H9 (cell line): Measurements from ENCODE around the gene C11orf24. TPM values are rescaled to one million over a fixed set of nuclear protein-coding genes. Genes with fewer than 3 reads are reported as not detected.

Experiments used
- DNase-seq: peaks from one replicate; pipeline ENCODE4 v3.0.0-alpha.2; 2017
- H2AFZ ChIP-seq: one replicate; pipeline ENCODE4 v1.6.1; 2013; ENCODE audit warnings: mild to moderate bottlenecking, low read length, control low read depth, moderate library complexity
- H2AK5ac ChIP-seq: 2 replicates; pipeline ENCODE4 v1.6.1; 2013; ENCODE audit warnings: low read length, control low read depth, mixed read lengths; ENCODE audit not compliant: insufficient read length
- H2BK120ac ChIP-seq: one replicate; pipeline ENCODE4 v1.6.1; 2013; ENCODE audit warnings: low read depth, mild to moderate bottlenecking, low read length, control low read depth, inconsistent platforms; ENCODE audit not compliant: poor library complexity, severe bottlenecking
- H2BK12ac ChIP-seq: 2 replicates; pipeline ENCODE4 v1.6.1; 2013; ENCODE audit warnings: low read length, control low read depth, mixed read lengths, low read depth; ENCODE audit not compliant: insufficient read length
- H2BK15ac ChIP-seq: 2 replicates; pipeline ENCODE4 v1.6.1; 2013; ENCODE audit warnings: low read depth, low read length, control low read depth
- H2BK20ac ChIP-seq: one replicate; pipeline ENCODE4 v1.6.1; 2013; ENCODE audit warnings: low read depth, mild to moderate bottlenecking, low read length, control low read depth, inconsistent platforms; ENCODE audit not compliant: poor library complexity, severe bottlenecking
- H2BK5ac ChIP-seq: 2 replicates; pipeline ENCODE4 v1.6.1; 2013; ENCODE audit warnings: low read length, control low read depth, mixed read lengths; ENCODE audit not compliant: insufficient read length
- H3K14ac ChIP-seq: 2 replicates; pipeline ENCODE4 v1.6.1; 2013; ENCODE audit warnings: low read length, control low read depth; ENCODE audit not compliant: insufficient read depth
- H3K18ac ChIP-seq: 2 replicates; pipeline ENCODE4 v1.6.1; 2013; ENCODE audit warnings: low read depth, mild to moderate bottlenecking, mixed read lengths, low read length, control low read depth; ENCODE audit not compliant: insufficient read length
- H3K23ac ChIP-seq: 2 replicates; pipeline ENCODE4 v1.6.1; 2013; ENCODE audit warnings: low read length, control low read depth, mixed read lengths, low read depth; ENCODE audit not compliant: insufficient read length
- H3K23me2 ChIP-seq: 2 replicates; pipeline ENCODE4 v1.6.1; 2013; ENCODE audit warnings: low read depth, mild to moderate bottlenecking, mixed read lengths, low read length, control low read depth; ENCODE audit not compliant: insufficient read length, poor library complexity, severe bottlenecking
- H3K27ac ChIP-seq: 2 replicates; pipeline ENCODE4 v1.5.1; 2013; ENCODE audit warnings: low read length, control low read depth, mixed read lengths, low read depth; ENCODE audit not compliant: insufficient read length
- H3K27me3 ChIP-seq: 2 replicates; pipeline ENCODE4 v1.6.1; 2013; ENCODE audit warnings: low read length, control low read depth, inconsistent platforms; ENCODE audit not compliant: insufficient read depth
- H3K4ac ChIP-seq: 2 replicates; pipeline ENCODE4 v1.6.1; 2013; ENCODE audit warnings: low read depth, mild to moderate bottlenecking, control low read depth, inconsistent platforms, low read length, moderate library complexity
- H3K4me1 ChIP-seq: 2 replicates; pipeline ENCODE4 v1.6.1; 2013; ENCODE audit warnings: low read length, control low read depth, inconsistent platforms; ENCODE audit not compliant: insufficient read depth
- H3K4me2 ChIP-seq: 2 replicates; pipeline ENCODE4 v1.6.1; 2013; ENCODE audit warnings: low read length, control low read depth, mixed read lengths; ENCODE audit not compliant: insufficient read length, insufficient read depth
- H3K56ac ChIP-seq: 2 replicates; pipeline ENCODE4 v1.6.1; 2013; ENCODE audit warnings: low read depth, mild to moderate bottlenecking, mixed read lengths, low read length, control low read depth; ENCODE audit not compliant: insufficient read length
- H3K79me1 ChIP-seq: 2 replicates; pipeline ENCODE4 v1.6.1; 2013; ENCODE audit warnings: low read depth, mild to moderate bottlenecking, moderate library complexity, low read length, control low read depth, inconsistent platforms; ENCODE audit not compliant: insufficient read depth, poor library complexity, severe bottlenecking
- H3K79me2 ChIP-seq: 2 replicates; pipeline ENCODE4 v1.6.1; 2013; ENCODE audit warnings: low read length, control low read depth, inconsistent platforms; ENCODE audit not compliant: insufficient read depth
- H3K9ac ChIP-seq: 2 replicates; pipeline ENCODE4 v1.6.1; 2013; ENCODE audit warnings: low read length, control low read depth, mixed read lengths; ENCODE audit not compliant: insufficient read length; ENCODE audit errors: extremely low read depth
- H3K9me3 ChIP-seq: one replicate; pipeline ENCODE4 v1.6.1; 2013; ENCODE audit warnings: low read depth, low read length, inconsistent platforms; ENCODE audit not compliant: control insufficient read depth
- H3T11ph ChIP-seq: one replicate; pipeline ENCODE4 v1.6.1; 2013; ENCODE audit warnings: mild to moderate bottlenecking, low read length, control low read depth, inconsistent platforms
- H4K20me1 ChIP-seq: one replicate; pipeline ENCODE4 v1.6.1; 2013; ENCODE audit not compliant: control insufficient read depth, insufficient read length, insufficient read depth
- H4K5ac ChIP-seq: 2 replicates; pipeline ENCODE4 v1.6.1; 2013; ENCODE audit warnings: low read depth, mild to moderate bottlenecking, mixed read lengths, low read length, control low read depth; ENCODE audit not compliant: insufficient read length
- H4K8ac ChIP-seq: replicated peaks from 2 replicates; pipeline ENCODE4 v1.6.1; 2013; ENCODE audit warnings: low read length, control low read depth, mixed read lengths, low read depth; ENCODE audit not compliant: insufficient read length
- H4K91ac ChIP-seq: 2 replicates; pipeline ENCODE4 v1.6.1; 2013; ENCODE audit warnings: low read depth, mild to moderate bottlenecking, moderate library complexity, mixed read lengths, low read length, control low read depth; ENCODE audit not compliant: insufficient read length
- H3K27ac Mint-ChIP-seq, 3 experiments: 2 replicates in 2 of 3; 3 replicates in 1 of 3; pipeline ENCODE4 v1.8.0; 2020 to 2021; ENCODE audit warnings: mixed read lengths in 3 of 3, mild to moderate bottlenecking in 1 of 3, moderate library complexity in 1 of 3
- H3K27me3 Mint-ChIP-seq: 2 replicates; pipeline ENCODE4 v1.8.0; 2021; ENCODE audit warnings: low read depth, mild to moderate bottlenecking, moderate library complexity, mixed read lengths
- H3K36me3 Mint-ChIP-seq, 3 experiments: 2 replicates in 2 of 3; 3 replicates in 1 of 3; pipeline ENCODE4 v1.8.0; 2020 to 2021; ENCODE audit warnings: low read depth in 3 of 3, mixed read lengths in 3 of 3; ENCODE audit not compliant: insufficient read depth in 1 of 3
- H3K4me1 Mint-ChIP-seq, 2 experiments: 2 replicates each; pipeline ENCODE4 v1.8.0; 2020; ENCODE audit warnings: mixed read lengths in 2 of 2
- H3K4me3 Mint-ChIP-seq, 2 experiments: 2 replicates in 1 of 2; 3 replicates in 1 of 2; pipeline ENCODE4 v1.8.0; 2020 to 2021; ENCODE audit warnings: mild to moderate bottlenecking in 2 of 2, mixed read lengths in 2 of 2, moderate library complexity in 1 of 2
- H3K9me3 Mint-ChIP-seq, 2 experiments: 2 replicates in 1 of 2; 3 replicates in 1 of 2; pipeline ENCODE4 v1.8.0; 2020; ENCODE audit warnings: mild to moderate bottlenecking in 2 of 2, mixed read lengths in 2 of 2, moderate library complexity in 1 of 2
- WGBS: extraction: QIAGEN DNeasy Blood & Tissue Kit; methylation state at CpG from one replicate; pipeline ENCODE4 v1.1.7; 2013; ENCODE audit warnings: missing lambda C conversion rate, low lambda C conversion rate, mixed read lengths; ENCODE audit not compliant: insufficient read length; ENCODE audit errors: extremely low coverage; 5-methylcytosine and 5-hydroxymethylcytosine counted together
- total RNA-seq: library from RNA; stranded (reverse); gene quantifications from 2 replicates; pipeline ENCODE4 v1.2.1, GENCODE V29; 2021
- TF ChIP-seq, protein P1 (sequence below): fragments of 200-600 bp; sonication (generic); conservative IDR thresholded peaks from 3 replicates; pipeline ENCODE4 v1.8.0; 2021; ENCODE audit warnings: antibody characterized with exemption, mild to moderate bottlenecking

C11orf24 gene
- total RNA-seq, 1 experiment from 2014 or later, result 46.8 TPM

DNA sequence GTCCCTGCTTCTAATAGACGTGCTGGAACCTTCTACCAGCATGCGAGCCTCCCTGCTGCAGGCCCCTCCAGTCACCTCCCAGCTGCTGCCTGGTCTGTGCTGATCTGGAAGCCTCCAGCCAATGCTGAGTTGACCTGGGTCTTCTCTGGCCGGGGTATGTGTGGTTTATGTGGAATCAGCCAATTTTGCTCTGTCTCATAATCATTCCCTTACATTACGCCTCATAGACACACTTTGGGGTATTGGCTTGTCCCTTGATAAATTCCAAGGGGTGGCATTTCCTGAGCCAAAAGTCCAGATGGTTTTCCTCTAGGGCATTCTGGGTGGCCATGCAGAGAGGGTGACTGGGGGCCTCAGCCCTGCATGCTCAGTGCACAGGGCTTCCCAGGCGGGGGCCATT lies 50.4 kb downstream of the C11orf24 start:
- Mint-ChIP-seq H3K36me3 (no peaks in the 10 kb centered on the region), H3K4me3 (no peak overlapping the region; a peak in 1 of 5 replicates), H3K4me1 (no peaks in the 10 kb centered on the region), H3K27me3 (peaks cover 14% of the 10 kb centered on the region), H3K27ac (no peak overlapping the region; a peak in 1 of 7 replicates), H3K9me3 (peaks cover 4 to 5% of the 10 kb centered on the region in 2 experiments; a peak in 3 of 5 replicates)
- no peak for DNase-seq
- no peak overlapping the region for H3K4me2 ChIP-seq
- no peak overlapping the region for H3K4ac ChIP-seq
- H2AK5ac ChIP-seq, result no peak overlapping the region
- H3K14ac ChIP-seq, result no peak overlapping the region
- no peak overlapping the region for H3K23ac ChIP-seq
- H2BK15ac ChIP-seq, result no peak overlapping the region
- H2BK120ac ChIP-seq, result no peak overlapping the region
- no peaks in the 10 kb centered on the region for H3K23me2 ChIP-seq
- H3K56ac ChIP-seq, result no peak overlapping the region
- H2BK20ac ChIP-seq, result no peak overlapping the region
- H3K18ac ChIP-seq, result no peak overlapping the region
- WGBS, result no CpG with 5 or more reads among the region's 5 CpGs
- H4K91ac ChIP-seq, result no peak overlapping the region
- no peak overlapping the region for H4K5ac ChIP-seq
- TF ChIP-seq, protein P1, sequence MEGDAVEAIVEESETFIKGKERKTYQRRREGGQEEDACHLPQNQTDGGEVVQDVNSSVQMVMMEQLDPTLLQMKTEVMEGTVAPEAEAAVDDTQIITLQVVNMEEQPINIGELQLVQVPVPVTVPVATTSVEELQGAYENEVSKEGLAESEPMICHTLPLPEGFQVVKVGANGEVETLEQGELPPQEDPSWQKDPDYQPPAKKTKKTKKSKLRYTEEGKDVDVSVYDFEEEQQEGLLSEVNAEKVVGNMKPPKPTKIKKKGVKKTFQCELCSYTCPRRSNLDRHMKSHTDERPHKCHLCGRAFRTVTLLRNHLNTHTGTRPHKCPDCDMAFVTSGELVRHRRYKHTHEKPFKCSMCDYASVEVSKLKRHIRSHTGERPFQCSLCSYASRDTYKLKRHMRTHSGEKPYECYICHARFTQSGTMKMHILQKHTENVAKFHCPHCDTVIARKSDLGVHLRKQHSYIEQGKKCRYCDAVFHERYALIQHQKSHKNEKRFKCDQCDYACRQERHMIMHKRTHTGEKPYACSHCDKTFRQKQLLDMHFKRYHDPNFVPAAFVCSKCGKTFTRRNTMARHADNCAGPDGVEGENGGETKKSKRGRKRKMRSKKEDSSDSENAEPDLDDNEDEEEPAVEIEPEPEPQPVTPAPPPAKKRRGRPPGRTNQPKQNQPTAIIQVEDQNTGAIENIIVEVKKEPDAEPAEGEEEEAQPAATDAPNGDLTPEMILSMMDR, result no peak
- H2AFZ ChIP-seq, result no peak overlapping the region
- no peak overlapping the region for H3K9ac ChIP-seq
- no peak overlapping the region for H2BK5ac ChIP-seq
- H4K20me1 ChIP-seq, result no peaks in the 10 kb centered on the region
- H3K27me3 ChIP-seq, result no peaks in the 10 kb centered on the region
- no peak overlapping the region for H2BK12ac ChIP-seq
- no peaks in the 10 kb centered on the region for H3K9me3 ChIP-seq
- no peak overlapping the region for H3T11ph ChIP-seq
- H3K79me1 ChIP-seq, result no peaks in the 10 kb centered on the region
- no peak overlapping the region for H3K27ac ChIP-seq
- no peak overlapping the region for H4K8ac ChIP-seq
- H3K79me2 ChIP-seq, result no peaks in the 10 kb centered on the region
- H3K4me1 ChIP-seq, result no peaks in the 10 kb centered on the region
